Inferior parietal cortex (tissue), 1 donor: ENCODE results near the gene LSM3.
A peak's percentile ranks its signal among the peaks of the same experiment; 100 is the strongest.

Source experiments
- DNase-seq: peaks from one replicate; pipeline ENCODE4 v3.0.0-alpha.2; 2016; ENCODE audit errors: extremely low spot score

The LSM3 gene

DNA sequence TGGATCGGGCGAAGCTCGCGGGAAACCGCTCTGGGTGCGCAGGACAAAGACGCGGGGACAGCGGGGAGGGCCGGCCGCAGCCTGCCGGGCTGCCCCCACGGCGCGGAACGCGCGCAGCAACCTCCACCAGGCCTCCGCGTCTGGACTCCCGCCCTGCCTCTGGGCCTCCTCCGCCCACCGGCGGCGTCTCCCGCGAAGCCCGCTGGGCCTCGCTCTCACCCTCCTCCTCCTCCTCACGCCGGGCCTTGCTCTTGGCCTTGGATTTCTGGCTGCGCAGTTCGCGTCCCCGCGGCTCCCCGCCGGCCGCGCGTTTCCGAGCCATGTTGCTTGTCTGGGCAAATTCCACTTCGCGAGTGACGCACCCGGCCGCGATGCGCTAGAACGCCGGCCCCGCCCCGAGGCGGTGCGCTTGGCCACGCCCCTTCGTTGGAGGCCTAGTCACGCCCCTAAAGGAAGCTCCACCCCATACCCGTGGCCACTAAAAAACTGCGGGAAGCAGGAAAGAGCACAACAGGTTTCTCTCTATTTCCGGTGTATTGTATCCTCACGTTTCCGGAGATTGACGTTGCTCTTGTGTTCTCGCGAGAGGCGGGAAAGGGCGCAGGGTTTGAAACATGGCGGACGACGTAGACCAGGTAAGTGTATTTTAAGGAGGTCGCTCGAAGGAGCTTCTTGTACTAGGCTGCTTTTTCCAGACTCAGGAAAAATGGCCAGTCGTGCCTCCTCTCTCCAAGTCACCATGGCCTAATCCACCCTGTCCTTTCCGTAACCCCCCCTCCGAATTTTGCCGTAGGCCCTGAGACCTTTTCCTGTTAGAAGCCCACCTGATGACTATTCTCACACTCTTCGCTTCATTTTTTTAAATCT is at the start of gene LSM3, which contains the start of gene XPC:
TSS of gene LSM3 (plus strand) at position 571 of the 867 bp plus-strand sequence. CDS start at position 615, 44 bp downstream.
TSS of gene XPC (minus strand) at position 355 of the 867 bp plus-strand sequence. CDS start at position 322, 33 bp downstream.
- DNase-seq = peak; percentile 100

DNA sequence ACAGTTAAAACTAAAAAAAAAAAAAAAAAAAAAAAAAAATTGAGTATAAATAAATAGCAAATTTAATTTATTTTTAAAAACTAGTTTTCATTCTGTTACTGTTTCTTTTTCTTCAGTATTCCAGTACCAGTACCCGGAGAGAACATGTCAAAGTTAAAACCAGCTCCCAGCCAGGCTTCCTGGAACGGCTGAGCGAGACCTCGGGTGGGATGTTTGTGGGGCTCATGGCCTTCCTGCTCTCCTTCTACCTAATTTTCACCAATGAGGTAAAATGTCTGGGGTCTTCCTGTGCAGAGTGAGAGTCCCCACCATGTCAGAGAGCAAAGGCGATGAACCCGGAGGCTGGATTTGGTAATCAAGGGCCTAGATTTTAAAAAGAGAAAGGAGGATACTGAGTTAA is 49.3 kb upstream of the LSM3 start:
- no peak for DNase-seq

DNA sequence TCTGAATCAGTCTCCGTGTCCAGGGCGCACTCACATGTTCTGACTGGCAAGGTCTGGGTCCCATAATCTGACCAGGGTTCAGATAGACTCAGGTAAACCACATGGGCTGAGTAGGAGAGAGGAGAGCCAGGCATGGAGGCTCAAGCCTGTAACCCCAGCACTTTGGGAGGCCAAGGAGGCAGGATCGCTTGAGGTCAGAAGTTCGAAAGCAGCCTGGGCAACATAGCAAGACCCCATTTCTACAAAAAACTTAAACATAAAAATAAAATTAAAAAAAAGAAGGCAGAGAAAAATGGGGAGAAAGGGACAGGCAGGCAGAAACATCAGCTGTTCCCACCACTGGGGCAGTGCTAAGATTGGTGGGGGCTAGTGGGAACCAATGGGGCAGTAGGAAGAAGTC is 48.4 kb upstream of the LSM3 start:
- no peak for DNase-seq

DNA sequence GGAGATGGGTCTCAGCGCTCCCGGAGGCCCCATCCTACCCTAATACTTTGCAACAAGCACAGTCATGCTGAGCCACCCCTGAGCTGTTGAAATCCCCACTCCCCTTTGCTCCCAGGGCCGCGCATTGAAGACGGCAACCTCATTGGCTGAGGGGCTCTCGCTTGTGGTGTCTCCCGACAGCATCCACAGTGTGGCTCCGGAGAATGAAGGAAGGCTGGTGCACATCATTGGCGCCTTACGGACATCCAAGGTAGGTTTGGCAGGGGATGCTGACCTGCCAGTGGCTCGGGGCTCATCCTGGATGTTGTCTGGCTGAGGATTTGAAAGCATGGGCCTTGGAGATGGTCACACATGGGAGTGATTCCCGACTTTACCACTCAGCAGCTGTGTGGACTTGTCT is 47.9 kb upstream of the LSM3 start:
- no peak for DNase-seq

DNA sequence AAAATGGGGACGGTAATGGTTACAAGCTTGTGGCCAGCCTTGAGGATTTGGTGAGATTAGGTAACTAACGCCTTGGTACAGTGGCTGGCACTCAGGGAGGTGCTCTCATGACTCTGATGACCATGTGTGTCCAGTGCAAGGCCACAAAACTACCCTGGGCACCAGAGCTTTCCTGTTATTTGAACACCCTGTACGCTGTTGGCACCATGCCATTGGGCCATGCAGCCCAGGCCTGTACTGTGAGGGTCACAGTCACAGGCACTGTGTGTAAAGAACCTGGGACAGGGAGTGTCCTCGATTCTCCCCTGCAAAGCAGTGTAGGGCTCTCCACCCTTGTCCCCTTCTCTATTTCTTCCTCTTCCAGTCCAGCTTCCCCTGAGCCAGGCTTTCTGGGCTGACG is 47.5 kb upstream of the LSM3 start:
- no peak for DNase-seq

DNA sequence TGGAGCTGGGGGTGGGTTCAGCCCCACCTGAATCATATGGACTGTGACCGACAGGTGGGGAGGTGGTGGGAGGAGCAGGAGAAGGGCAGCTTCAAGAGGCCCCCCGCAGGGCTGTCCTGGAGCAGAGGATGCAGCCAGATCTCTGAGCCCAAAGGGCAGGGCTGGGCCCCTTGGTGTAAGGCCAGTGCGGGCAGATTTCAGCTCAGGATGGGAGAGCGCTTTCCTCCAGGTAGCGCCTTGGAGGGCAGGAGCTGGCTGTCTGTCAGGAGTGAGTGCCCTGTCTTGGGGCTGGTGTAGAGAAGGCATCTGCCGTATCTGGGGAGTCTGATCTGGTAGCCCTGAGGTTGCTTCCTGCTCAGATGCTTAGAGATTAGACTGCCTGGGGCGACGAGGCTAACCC is 46.5 kb upstream of the LSM3 start:
- DNase-seq = no peak

DNA sequence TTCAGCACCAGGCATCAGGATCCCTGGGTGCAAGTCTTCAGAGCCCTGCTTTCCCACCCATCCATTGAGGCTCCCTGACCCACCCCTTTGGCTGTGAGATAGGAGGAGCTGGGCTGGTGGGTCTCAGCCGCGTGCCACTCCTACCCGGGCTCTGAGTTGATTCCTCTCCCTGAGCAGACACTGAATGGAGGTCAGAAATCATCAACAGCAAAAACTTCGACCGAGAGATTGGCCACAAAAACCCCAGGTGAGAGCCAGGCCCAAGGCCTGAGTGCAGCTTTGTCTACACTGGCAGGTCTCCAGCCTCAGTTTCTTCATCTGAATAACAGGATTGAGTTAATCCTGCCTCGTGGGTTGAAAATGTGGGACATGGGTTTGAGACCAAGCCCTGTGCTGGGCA is 45.9 kb upstream of the LSM3 start:
- no peak for DNase-seq

DNA sequence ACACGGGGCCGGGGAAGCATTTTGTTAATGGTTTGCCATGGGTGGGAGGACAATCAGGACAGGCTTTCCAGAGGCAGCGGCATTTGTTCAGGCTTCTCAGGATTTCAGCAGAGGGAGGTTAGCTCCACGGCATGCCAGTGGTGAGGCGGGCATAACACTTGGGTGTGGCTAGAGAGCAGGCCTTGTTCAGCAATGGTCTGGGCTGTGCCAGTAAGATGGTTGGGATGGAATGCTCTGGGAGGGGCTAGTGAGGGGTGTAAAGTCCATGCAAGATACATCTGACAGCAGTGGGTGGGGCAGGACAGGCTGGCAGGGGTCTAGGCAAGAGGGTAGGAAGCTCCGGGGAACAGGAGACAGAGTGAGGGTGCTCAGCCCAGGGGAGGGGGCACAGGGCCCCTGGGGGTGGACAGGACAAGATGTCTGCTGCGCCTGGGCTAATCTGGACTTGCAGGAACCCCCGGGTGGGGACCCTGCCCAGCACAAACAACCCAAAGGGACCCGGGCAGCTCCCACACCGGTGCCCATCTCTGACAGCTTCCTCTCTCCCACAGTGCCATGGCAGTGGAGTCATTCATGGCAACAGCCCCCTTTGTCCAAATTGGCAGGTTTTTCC is 45.3 kb upstream of the LSM3 start:
- DNase-seq = no peak

DNA sequence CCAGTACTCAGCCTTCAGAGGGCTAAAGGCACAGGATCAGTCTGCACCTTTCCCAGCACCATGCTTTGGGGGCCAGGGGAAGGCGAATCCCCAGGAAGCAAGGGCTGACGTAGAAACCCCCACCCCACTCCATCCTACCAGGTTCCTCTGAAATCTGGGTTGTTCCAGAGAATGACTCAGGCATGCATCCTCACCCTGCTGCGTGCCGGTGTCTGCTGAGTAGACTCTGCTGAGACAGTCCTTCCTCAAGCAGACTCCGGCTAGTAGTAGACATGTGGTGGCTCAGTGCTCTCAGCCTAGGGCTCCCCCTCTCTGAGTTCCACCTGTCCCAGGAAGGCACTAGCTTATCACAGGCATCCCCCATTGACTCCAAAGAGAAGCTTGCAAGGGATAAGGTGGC is 44.7 kb upstream of the LSM3 start:
- no peak for DNase-seq

DNA sequence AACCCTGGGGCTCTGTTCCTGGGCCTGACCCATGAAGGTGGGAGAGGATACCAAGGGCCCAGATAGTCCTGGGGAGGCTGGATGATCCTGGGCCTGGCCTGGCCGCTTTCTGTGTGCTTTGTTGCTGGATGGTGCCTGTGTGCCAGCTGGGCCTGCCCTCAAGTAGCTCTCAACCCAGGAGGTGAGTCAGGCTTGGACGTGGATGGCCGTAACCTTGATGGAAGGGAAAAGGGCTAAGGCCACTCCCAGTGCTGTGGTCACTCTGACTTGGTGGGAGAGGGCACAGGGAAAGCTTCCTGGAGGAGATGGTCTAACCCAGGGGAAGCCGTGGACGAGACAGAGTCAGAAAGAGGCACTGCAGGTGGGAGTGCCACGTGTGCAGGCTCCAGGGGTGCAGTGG is 44.3 kb upstream of the LSM3 start:
- DNase-seq = no peak

DNA sequence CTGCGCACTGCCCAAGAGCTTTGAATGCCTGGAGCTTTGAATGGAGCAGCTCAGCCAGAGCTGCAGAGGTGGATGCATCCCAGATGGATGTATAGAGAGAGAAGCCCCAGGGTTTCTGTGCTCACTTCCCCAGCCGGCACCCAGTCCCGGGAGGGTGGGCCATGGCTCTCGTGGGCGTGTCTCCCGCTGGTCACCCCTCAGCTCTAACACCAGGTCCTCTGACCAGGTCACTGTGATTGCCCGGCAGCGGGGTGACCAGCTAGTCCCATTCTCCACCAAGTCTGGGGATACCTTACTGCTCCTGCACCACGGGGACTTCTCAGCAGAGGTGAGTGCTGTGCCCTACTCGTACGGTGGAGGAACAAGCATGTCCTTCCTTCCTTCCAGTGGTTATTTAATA is 43.0 kb upstream of the LSM3 start:
- DNase-seq = no peak

DNA sequence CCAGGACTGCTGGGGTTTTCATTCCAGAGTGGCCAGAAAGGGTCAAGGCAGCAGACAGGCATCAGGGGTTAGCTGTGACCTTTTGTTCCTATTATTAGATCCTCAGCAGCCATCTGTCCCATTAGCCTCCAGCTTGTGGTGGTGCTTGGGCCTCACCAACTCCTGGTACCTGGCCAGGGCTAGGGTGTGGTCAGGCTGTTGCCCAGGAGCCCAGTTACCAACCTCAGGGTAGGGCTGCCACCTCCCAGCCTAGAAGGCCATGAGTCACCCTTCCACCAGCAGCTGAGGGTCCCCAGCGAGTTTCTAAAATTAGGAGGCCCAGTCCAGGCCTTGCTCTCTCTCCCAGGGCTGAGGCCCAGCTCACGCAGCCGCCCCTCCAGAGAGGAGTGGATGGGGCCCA is 41.6 kb upstream of the LSM3 start:
- DNase-seq = no peak

DNA sequence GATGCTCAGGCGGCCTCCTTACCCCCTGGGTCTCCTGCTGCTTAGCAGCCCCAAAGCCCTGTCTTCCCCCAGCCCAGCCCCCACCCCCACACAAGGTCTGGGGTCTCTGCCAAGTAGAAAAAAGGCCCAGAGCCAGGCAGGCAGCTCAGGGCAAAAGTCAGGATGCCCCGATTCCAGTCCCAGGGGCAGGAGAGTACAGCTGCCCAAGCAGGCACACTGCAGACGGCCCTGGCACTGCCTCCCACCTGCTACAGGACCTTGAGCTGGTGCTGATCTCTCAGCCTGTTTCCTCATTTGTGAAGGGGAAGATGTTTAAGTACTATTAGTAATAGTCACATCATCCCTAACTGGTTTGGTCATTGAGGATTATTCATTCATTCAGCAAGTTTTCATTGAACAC is 41.2 kb upstream of the LSM3 start:
- no peak for DNase-seq

DNA sequence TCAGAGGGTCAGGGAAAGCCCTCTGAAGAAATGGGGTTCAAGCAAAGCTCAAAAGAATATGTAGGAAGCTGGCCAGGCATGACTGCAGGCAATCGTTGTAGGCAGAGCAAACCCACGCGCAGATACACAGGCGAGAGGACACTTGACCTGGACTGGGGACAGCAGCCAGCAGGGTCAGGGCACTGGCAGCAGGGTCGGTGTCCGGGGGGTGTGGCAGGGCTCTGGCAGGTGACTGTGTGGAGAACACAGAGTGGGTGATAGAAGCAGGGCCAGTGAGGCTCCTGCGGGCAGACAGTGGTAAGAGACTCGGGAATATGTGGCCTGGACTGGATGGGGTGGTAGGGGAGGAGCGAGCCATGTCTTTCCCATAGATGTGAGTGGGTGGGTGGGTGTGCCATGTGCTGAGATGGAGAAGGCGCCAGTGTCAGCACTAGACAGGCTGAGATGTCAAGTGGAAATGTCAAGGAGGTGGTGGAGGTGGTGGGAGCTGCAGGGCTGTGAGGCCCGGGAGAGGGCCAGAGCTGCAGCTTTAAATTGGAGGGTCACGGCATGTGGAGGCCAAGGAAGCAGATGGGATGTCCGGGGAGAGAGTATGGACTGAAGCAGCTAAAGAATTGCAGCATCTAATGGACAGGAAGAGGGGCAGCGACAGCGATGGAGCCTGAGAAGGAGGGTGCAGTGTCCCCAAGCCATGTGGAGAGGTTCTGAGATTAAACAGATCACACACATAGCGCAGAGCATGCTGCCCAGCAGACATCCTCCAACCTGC is 40.3 kb upstream of the LSM3 start:
- DNase-seq = no peak

DNA sequence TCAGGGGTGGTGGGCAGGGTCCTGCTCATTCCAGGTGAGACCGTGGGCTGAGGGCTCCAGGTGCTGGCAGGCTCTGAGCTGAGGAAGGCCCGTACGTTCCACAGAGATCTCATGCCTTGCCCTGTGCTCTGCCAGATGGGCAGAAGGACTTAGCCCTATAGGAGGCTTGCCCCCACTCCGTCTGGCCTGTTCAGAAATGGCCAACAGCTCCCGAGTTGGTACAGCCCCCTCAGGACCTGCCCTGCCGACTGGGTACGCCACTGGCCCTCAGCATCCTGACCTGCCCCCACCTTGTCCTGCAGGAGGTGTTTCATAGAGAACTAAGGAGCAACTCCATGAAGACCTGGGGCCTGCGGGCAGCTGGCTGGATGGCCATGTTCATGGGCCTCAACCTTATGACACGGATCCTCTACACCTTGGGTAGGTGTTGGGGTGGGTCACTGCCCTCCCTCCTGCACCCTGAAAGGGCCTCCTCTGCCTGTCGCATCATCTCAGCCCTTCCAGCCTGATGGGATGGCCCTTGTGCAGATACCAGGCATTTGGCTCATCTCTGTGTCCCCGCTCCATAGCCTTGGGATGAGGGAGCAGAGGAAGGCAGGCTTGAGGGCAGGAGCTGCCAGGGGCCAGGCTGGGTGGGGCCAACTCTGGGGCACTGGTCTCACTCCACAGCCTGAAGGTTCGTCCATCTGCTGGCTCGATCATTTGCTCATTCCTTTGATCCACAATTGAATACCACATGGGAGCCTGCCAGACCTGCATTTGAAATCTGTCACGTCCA is 39.5 kb upstream of the LSM3 start:
- no peak for DNase-seq

DNA sequence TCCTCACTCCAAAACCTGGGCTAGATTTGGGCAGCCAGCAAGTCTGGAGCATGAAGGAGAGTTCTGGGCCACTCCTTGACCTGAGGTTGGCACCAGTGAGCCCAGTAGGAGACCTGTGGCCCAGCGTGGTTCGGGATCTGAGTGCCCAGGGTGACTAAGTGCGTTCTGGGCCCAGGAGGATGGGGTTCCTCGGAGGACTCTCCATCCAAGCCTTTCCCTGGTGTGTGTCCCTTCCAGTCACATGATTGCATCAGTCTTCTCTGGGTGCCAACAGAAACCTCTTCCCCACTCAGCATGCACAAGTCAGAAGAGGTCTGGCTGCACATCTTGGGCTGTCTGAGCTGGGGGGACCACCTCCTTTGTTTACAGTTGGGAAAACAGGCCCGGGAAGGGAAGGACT is 38.8 kb upstream of the LSM3 start:
- DNase-seq = no peak

DNA sequence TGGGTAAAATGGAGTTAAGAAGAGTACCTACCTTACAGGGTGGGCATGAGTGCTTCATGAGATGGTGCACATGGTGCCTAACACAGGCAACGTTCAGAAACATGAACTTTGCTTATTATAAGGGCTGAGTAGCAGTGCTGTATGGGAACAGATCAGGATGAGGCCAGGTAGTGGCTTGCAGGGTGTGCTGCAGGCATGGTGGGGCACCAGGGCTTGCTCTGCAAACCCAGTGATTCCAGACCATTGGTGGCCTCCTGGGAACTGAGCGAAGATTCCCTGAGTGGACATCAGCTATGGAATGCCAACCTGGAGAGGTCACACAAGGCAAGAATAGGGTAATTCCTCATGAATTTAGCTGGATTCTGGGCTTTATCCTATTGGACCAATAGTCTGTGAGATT is 37.9 kb upstream of the LSM3 start:
- no peak for DNase-seq

DNA sequence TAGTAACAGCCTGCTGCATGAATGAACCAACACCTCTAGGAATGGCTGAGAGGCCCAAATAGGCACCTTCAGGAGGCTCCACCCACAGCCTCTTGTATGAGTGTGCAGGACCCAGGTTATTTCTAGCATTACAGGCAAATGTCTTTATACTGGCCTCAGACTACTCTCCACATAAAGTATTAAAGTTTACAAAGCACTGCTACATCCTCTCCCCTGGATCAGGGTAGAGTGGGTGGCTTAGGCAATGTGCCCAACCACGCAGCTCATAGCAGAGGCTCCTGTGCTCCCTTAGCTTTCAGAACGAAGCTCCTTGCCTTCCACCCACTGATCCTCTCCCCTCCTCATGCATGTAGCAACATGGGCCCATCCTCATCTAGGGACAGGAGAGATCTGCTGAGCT is 37.5 kb upstream of the LSM3 start:
- DNase-seq = peak; percentile 11

DNA sequence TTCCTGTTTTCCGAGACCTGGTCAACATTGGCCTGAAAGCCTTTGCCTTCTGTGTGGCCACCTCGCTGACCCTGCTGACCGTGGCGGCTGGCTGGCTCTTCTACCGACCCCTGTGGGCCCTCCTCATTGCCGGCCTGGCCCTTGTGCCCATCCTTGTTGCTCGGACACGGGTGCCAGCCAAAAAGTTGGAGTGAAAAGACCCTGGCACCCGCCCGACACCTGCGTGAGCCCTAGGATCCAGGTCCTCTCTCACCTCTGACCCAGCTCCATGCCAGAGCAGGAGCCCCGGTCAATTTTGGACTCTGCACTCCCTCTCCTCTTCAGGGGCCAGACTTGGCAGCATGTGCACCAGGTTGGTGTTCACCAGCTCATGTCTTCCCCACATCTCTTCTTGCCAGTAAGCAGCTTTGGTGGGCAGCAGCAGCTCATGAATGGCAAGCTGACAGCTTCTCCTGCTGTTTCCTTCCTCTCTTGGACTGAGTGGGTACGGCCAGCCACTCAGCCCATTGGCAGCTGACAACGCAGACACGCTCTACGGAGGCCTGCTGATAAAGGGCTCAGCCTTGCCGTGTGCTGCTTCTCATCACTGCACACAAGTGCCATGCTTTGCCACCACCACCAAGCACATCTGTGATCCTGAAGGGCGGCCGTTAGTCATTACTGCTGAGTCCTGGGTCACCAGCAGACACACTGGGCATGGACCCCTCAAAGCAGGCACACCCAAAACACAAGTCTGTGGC is 36.8 kb upstream of the LSM3 start:
- DNase-seq = no peak

DNA sequence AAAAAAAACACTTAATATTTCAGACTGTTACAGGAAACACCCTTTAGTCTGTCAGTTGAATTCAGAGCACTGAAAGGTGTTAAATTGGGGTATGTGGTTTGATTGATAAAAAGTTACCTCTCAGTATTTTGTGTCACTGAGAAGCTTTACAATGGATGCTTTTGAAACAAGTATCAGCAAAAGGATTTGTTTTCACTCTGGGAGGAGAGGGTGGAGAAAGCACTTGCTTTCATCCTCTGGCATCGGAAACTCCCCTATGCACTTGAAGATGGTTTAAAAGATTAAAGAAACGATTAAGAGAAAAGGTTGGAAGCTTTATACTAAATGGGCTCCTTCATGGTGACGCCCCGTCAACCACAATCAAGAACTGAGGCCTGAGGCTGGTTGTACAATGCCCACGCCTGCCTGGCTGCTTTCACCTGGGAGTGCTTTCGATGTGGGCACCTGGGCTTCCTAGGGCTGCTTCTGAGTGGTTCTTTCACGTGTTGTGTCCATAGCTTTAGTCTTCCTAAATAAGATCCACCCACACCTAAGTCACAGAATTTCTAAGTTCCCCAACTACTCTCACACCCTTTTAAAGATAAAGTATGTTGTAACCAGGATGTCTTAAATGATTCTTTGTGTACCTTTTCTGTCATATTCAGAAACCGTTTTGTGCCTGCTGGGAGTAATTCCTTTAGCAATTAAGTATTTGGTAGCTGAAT is 35.9 kb upstream of the LSM3 start:
- peak; percentile 9 for DNase-seq
